OCI-LY7 (cell line): ENCODE data around the gene RFX2. TPM values are rescaled to one million over a fixed set of nuclear protein-coding genes. Genes with fewer than 3 reads are reported as not detected.

Experiments
- BruUV-seq: library from RNA; stranded (reverse); fragments of 400-500 nt; replicated peaks from 2 replicates; lab custom pipeline; 2021; lab: Mats Ljungman, UMichigan
- CTCF ChIA-PET: fragments of 300-600 bp; sonication (Branson Sonifier 250); formaldehyde crosslinking; loops from one replicate; lab custom pipeline; 2022; ENCODE audit warnings: antibody characterized with exemption; ENCODE audit not compliant: unreplicated experiment; lab: Charles Lee
- POLR2A ChIA-PET: fragments of 300-600 bp; sonication (Branson Sonifier 250); formaldehyde crosslinking; loops from one replicate; lab custom pipeline; 2022; ENCODE audit warnings: antibody characterized with exemption; lab: Charles Lee
- DNase-seq: peaks from one replicate; pipeline ENCODE4 v3.0.0-alpha.2; 2015; ENCODE audit warnings: low spot score
- H2AFZ ChIP-seq: fragments of 200-600 bp; sonication (generic), shearing (Covaris generic); 2 replicates; pipeline ENCODE4 v1.6.1; 2014; ENCODE audit warnings: mild to moderate bottlenecking, antibody characterized with exemption, low read length, moderate library complexity
- H3K27ac ChIP-seq: fragments of 200-600 bp; sonication (generic); 2 replicates; pipeline ENCODE4 v1.5.1; 2014; ENCODE audit warnings: mixed run types, low read depth, mild to moderate bottlenecking, moderate library complexity, low read length, inconsistent platforms; ENCODE audit not compliant: poor library complexity, severe bottlenecking
- H3K36me3 ChIP-seq: fragments of 200-600 bp; sonication (generic); 2 replicates; pipeline ENCODE4 v1.6.1; 2014; ENCODE audit warnings: mild to moderate bottlenecking, antibody characterized with exemption, low read length, moderate library complexity, mixed read lengths; ENCODE audit not compliant: insufficient read depth
- H3K4me1 ChIP-seq: fragments of 200-600 bp; sonication (generic); 2 replicates; pipeline ENCODE4 v1.5.1; 2014; ENCODE audit warnings: mild to moderate bottlenecking, low read length; ENCODE audit not compliant: insufficient read depth, poor library complexity, severe bottlenecking
- H3K4me2 ChIP-seq: fragments of 200-600 bp; sonication (generic); 2 replicates; pipeline ENCODE4 v1.6.1; 2014; ENCODE audit warnings: mild to moderate bottlenecking, low read length
- H3K4me3 ChIP-seq: fragments of 200-600 bp; sonication (generic); 2 replicates; pipeline ENCODE4 v1.5.1; 2014; ENCODE audit warnings: mild to moderate bottlenecking, low read depth, low read length; ENCODE audit not compliant: poor library complexity, severe bottlenecking
- H3K79me2 ChIP-seq: fragments of 200-600 bp; sonication (generic); 2 replicates; pipeline ENCODE4 v1.6.1; 2016; ENCODE audit warnings: low read depth, mild to moderate bottlenecking, low read length, moderate library complexity, mixed read lengths; ENCODE audit not compliant: insufficient read depth
- H3K9me2 ChIP-seq: fragments of 200-600 bp; sonication (generic); 2 replicates; pipeline ENCODE4 v1.6.1; 2016; ENCODE audit warnings: mild to moderate bottlenecking, low read length, mixed read lengths; ENCODE audit not compliant: insufficient read depth
- H3K9me3 ChIP-seq: fragments of 200-600 bp; sonication (generic); 2 replicates; pipeline ENCODE4 v1.6.1; 2014; ENCODE audit warnings: mild to moderate bottlenecking, mixed run types, low read length, mixed read lengths
- H4K20me1 ChIP-seq: fragments of 200-600 bp; sonication (generic); 2 replicates; pipeline ENCODE4 v1.6.1; 2014; ENCODE audit warnings: mild to moderate bottlenecking, antibody characterized with exemption, low read length, moderate library complexity, mixed read lengths; ENCODE audit not compliant: insufficient read depth
- CTCF ChIP-seq: fragments of 200-600 bp; sonication (generic); conservative IDR thresholded peaks from 2 replicates; pipeline ENCODE4 v1.5.1; 2014; ENCODE audit warnings: mild to moderate bottlenecking, antibody characterized with exemption, low read length, moderate library complexity, mixed read lengths
- EZH2phosphoT487 ChIP-seq: fragments of 200-600 bp; sonication (generic); IDR thresholded peaks from 2 replicates; pipeline ENCODE4 v1.6.1; 2018; ENCODE audit warnings: low read depth, borderline replicate concordance, mild to moderate bottlenecking, mixed run types, antibody characterized with exemption, low read length, moderate library complexity, mixed read lengths
- intact Hi-C: fragments of 100-400 bp; cut with micrococcal nuclease; formaldehyde crosslinking; loops from one replicate; pipeline ENCODE4 v1.10.0; 2022; ENCODE audit not compliant: unreplicated experiment
- total RNA-seq, 2 experiments: library from RNA; depleted of rRNA in 1 of 2; stranded (reverse); fragments of >200 nt in 1 of 2; shearing (Covaris generic) in 1 of 2; gene quantifications; 2 replicates each; pipeline ENCODE4 v1.2.3, GENCODE V29; 2014 to 2022

The RFX2 gene
- total RNA-seq, 2 experiments from 2014 or later: 11.0 to 11.8 TPM

- ChIA-PET POLR2A (no interaction called here), CTCF (no interaction called here)
- no peaks in the 10 kb centered on the region for H3K4me1 ChIP-seq
- TF ChIP-seq CTCF: no peak
- no peak for TF ChIP-seq EZH2phosphoT487
- H3K36me3 ChIP-seq: no peaks in the 10 kb centered on the region
- no peaks in the 10 kb centered on the region for H3K79me2 ChIP-seq
- no TSS peak for BruUV-seq
- no peak overlapping the region for H3K4me3 ChIP-seq
- no peak overlapping the region for H2AFZ ChIP-seq
- intact Hi-C loops: no loop called here
- H4K20me1 ChIP-seq: no peaks in the 10 kb centered on the region
- H3K9me3 ChIP-seq: no peaks in the 10 kb centered on the region
- DNase-seq: no peak
- H3K27ac ChIP-seq: no peak overlapping the region
- H3K4me2 ChIP-seq: no peak overlapping the region
- H3K9me2 ChIP-seq: no peaks in the 10 kb centered on the region
Observed at GRCh38 chr19:5996623-5997320, 113.5 kb downstream of the RFX2 start.

GRCh38 chr19:5996102-5996501 lies 114.2 kb downstream of the RFX2 start:
- TF ChIP-seq EZH2phosphoT487 (no peak), CTCF (no peak)
- no peak overlapping the region for H3K27ac ChIP-seq
- no peak overlapping the region for H2AFZ ChIP-seq
- H3K9me3 ChIP-seq: no peaks in the 10 kb centered on the region
- H3K79me2 ChIP-seq: no peaks in the 10 kb centered on the region
- H3K9me2 ChIP-seq: no peaks in the 10 kb centered on the region
- intact Hi-C loops: no loop called here
- H3K4me1 ChIP-seq: no peaks in the 10 kb centered on the region
- H3K4me2 ChIP-seq: no peak overlapping the region
- no peak for DNase-seq
- POLR2A ChIA-PET: no interaction called here
- no TSS peak for BruUV-seq
- H3K36me3 ChIP-seq: no peaks in the 10 kb centered on the region
- no peak overlapping the region for H3K4me3 ChIP-seq
- CTCF ChIA-PET: no interaction called here
- H4K20me1 ChIP-seq: no peaks in the 10 kb centered on the region

- ChIA-PET CTCF (no interaction called here), POLR2A (no interaction called here)
- H3K4me2 ChIP-seq: no peak overlapping the region
- no peaks in the 10 kb centered on the region for H3K36me3 ChIP-seq
- no TSS peak for BruUV-seq
- no peak overlapping the region for H3K4me3 ChIP-seq
- DNase-seq: no peak
- H4K20me1 ChIP-seq: no peaks in the 10 kb centered on the region
- no peaks in the 10 kb centered on the region for H3K9me3 ChIP-seq
- H2AFZ ChIP-seq: no peak overlapping the region
- H3K27ac ChIP-seq: no peak overlapping the region
- intact Hi-C loops: no loop called here
- H3K4me1 ChIP-seq: no peaks in the 10 kb centered on the region
- no peaks in the 10 kb centered on the region for H3K9me2 ChIP-seq
- no peaks in the 10 kb centered on the region for H3K79me2 ChIP-seq
- TF ChIP-seq EZH2phosphoT487 (no peak), CTCF (no peak)
Observed at GRCh38 chr19:5995606-5996005, 114.7 kb downstream of the RFX2 start.
